Subcutaneous adipose tissue (tissue), 4 donors: ENCODE measurements around the gene TMEM97. TPM values are rescaled to one million over a fixed set of nuclear protein-coding genes. Genes with fewer than 3 reads are reported as not detected.

Source experiments
- total RNA-seq, 4 donors: library from RNA; depleted of rRNA; stranded (reverse); fragments of >200 nt; gene quantifications; one replicate each; pipeline ENCODE4 v1.1.0, GENCODE V29; 2016
- TF ChIP-seq, protein P1 (sequence below): fragments of 450-650 bp; IDR thresholded peaks from one replicate; pipeline ENCODE4 v1.5.1; 2016; ENCODE audit warnings: low read depth, mild to moderate bottlenecking, control low read depth, antibody characterized with exemption, moderate library complexity

Gene TMEM97
- total RNA-seq, 4 donors from 2014 or later, result 2.6 to 9.5 (median 6.8) TPM

- TF ChIP-seq, protein P1, sequence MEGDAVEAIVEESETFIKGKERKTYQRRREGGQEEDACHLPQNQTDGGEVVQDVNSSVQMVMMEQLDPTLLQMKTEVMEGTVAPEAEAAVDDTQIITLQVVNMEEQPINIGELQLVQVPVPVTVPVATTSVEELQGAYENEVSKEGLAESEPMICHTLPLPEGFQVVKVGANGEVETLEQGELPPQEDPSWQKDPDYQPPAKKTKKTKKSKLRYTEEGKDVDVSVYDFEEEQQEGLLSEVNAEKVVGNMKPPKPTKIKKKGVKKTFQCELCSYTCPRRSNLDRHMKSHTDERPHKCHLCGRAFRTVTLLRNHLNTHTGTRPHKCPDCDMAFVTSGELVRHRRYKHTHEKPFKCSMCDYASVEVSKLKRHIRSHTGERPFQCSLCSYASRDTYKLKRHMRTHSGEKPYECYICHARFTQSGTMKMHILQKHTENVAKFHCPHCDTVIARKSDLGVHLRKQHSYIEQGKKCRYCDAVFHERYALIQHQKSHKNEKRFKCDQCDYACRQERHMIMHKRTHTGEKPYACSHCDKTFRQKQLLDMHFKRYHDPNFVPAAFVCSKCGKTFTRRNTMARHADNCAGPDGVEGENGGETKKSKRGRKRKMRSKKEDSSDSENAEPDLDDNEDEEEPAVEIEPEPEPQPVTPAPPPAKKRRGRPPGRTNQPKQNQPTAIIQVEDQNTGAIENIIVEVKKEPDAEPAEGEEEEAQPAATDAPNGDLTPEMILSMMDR, result no peak
Observed at GRCh38 chr17:28363776-28364650, 45.0 kb downstream of the TMEM97 start.

DNA sequence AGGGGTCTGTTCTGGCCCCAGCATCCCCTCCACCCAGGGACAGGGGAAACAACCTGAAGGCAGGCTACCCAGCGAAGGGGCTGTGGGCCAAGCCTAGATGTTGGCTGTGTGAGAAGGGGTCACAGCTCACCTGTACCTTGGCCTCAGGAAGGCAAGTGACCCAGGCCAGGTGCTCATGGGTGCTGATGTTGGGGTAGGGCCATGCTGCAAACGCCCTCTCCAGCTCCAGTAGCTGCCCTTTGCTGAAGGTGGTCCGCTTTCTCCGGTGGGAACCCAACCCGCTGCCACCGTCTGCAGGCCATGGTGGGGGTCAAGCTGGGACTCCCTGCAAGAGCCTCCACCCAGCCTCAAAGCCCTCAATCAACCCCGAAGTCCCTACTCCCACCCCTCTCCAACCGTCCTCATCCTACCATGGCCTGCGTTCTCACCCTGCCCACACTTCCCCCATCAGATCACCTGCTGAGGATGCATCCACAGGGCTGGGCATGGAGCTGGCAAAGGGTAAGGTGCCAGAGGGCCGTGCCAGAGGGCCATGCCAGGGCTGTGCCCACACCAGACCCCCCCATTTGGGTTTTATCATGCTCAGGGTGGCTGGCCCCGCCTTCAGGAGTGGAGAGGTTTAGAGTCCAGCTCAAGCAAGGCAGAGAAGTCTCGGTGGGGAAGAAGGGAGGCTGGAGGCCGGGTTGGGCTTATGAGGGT, 45.8 kb downstream of the TMEM97 start, which contains the start of gene SEBOX:
TSS of gene SEBOX (minus strand) at position 535 of the 699 bp plus-strand sequence. CDS start at position 487, 48 bp downstream.
- TF ChIP-seq, protein P1, result no peak

DNA sequence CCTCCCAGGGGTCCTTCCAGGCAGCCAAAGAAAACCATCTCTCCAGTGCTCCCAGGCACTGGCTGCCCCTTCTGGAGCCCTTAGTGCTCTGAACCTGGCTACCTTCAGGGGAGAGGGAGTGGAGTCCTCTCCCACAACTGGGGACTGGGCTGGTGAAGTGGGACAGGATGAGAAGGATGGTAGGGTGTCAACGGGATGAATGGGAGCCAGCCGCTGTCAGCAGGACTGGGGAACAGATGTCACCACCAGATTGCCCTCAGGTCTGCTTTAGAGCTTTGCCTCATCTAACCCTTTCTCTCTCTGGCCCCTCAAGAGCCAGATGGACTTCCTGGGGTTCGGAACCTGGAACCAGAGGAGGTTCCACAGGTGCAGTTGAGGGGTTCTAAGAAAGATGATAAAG, 46.5 kb downstream of the TMEM97 start:
- TF ChIP-seq, protein P1, result no peak

- TF ChIP-seq, protein P1, result no peak
Observed at GRCh38 chr17:28366605-28367004, 47.6 kb downstream of the TMEM97 start.

DNA sequence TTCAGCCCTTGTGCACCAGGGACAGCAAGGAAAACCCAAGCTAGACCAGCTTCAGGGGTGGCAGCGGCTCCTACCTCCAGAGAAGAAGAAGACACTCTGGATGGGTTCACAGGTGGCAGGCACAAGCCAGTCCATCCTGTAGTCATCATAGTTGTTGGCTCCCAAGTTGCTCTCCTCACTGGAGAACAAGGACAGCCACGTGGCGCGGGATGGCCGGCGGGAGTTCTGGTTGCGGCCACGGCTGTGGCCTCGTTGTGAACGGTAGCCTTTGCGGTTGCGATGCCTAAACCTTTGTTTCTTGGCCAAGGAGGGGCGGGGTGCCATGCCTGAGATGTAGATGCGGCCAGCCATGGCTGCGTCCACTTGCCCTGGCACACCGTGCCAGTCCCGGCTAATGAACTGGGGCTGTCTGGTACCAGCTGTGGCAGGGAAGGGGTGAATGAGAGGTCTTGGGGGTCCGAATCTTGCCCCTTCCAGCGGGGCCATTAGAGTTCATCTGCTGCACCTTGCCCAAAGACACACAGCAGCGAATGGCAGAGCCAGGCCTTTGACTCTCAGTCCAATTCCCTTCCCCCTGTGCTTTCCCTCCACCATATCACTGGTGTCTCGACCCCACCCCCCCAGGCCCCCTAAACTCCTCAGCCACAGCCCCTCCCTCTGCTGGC, 48.8 kb downstream of the TMEM97 start:
- TF ChIP-seq, protein P1, result no peak

DNA sequence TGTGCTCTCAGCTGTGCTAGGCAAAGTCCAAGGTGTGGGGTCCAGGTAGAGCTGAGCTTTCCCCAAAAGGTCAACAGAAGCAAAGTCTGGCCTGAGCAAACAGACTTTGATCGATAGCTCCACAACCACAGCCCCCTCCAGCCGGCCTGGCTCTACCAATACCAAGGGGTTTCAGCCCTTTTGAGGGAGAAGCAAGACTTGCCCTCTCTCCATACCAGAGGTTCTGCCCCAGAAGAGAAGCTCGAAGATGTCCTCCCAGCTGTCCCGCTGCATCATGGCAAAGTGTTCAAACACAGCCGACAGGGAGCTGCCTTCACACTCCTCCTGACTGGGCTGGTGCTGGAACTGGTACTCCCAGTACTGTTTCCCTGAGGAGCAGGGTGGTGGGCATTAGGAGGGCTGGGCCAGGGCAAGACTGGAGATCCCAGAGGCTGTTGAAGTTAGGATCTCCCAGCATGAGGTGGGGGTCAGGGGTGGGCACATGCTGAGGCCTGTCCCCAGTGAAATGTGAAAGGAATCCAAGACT, 49.4 kb downstream of the TMEM97 start:
- TF ChIP-seq, protein P1, result no peak
